IMR-90 (cell line): Measurements from ENCODE around the gene GAL3ST2. TPM values are rescaled to one million over a fixed set of nuclear protein-coding genes. Genes with fewer than 3 reads are reported as not detected.

Source experiments
- ATAC-seq: fragments of 200-7000 bp; cut with Tn5 transposase; 2 replicates; pipeline ENCODE4 v1.9.1; 2020; ENCODE audit warnings: low read depth, mild to moderate bottlenecking, moderate library complexity
- BruUV-seq: library from RNA; stranded (reverse); fragments of 400-500 nt; replicated peaks from 2 replicates; lab custom pipeline; 2021; lab: Mats Ljungman, UMichigan
- CTCF ChIA-PET: fragments of 300-600 bp; formaldehyde crosslinking; extraction: SDS; loops from one replicate; lab custom pipeline; 2021; ENCODE audit warnings: antibody characterized with exemption; lab: Yijun Ruan, JAX
- POLR2A ChIA-PET: fragments of 300-600 bp; sonication (Branson Sonifier 250); formaldehyde crosslinking; loops from one replicate; lab custom pipeline; 2022; ENCODE audit warnings: antibody characterized with exemption; ENCODE audit not compliant: unreplicated experiment; lab: Charles Lee
- DNase-seq: peaks from one replicate; pipeline ENCODE4 v3.0.0; 2013
- H2AFZ ChIP-seq: replicated peaks from 2 replicates; pipeline ENCODE3; 2013; ENCODE audit warnings: low read length, mild to moderate bottlenecking; ENCODE audit not compliant: poor library complexity
- H2AK5ac ChIP-seq: 2 replicates; pipeline ENCODE4 v1.6.1; 2013; ENCODE audit warnings: low read depth, low read length, inconsistent platforms
- H2AK9ac ChIP-seq: replicated peaks from 2 replicates; pipeline ENCODE3; 2013; ENCODE audit warnings: mild to moderate bottlenecking, low read depth, low read length, moderate library complexity; ENCODE audit not compliant: poor library complexity
- H2BK120ac ChIP-seq: 2 replicates; pipeline ENCODE4 v1.6.1; 2013; ENCODE audit warnings: low read depth, low read length, inconsistent platforms
- H2BK15ac ChIP-seq: 3 replicates; pipeline ENCODE4 v1.6.1; 2013; ENCODE audit warnings: low read depth, low read length, inconsistent platforms
- H2BK20ac ChIP-seq: 2 replicates; pipeline ENCODE4 v1.6.1; 2013; ENCODE audit warnings: low read depth, mild to moderate bottlenecking, inconsistent platforms, low read length, moderate library complexity
- H2BK5ac ChIP-seq: 2 replicates; pipeline ENCODE4 v1.6.1; 2013; ENCODE audit warnings: mild to moderate bottlenecking, low read depth, low read length, inconsistent platforms; ENCODE audit not compliant: poor library complexity, severe bottlenecking
- H3K14ac ChIP-seq: replicated peaks from 2 replicates; pipeline ENCODE4 v1.6.1; 2013; ENCODE audit warnings: low read depth, low read length, inconsistent platforms
- H3K18ac ChIP-seq: 2 replicates; pipeline ENCODE4 v1.6.1; 2013; ENCODE audit warnings: low read depth, low read length, control low read depth
- H3K23ac ChIP-seq: 2 replicates; pipeline ENCODE4 v1.6.1; 2013; ENCODE audit warnings: low read depth, low read length, inconsistent platforms
- H3K27ac ChIP-seq: 2 replicates; pipeline ENCODE4 v1.5.1; 2013; ENCODE audit warnings: mild to moderate bottlenecking, control low read depth, low read length; ENCODE audit not compliant: insufficient read depth
- H3K27me3 ChIP-seq: 2 replicates; pipeline ENCODE4 v1.6.1; 2013; ENCODE audit warnings: low read length; ENCODE audit not compliant: control insufficient read depth, insufficient read depth
- H3K36me3 ChIP-seq: 2 replicates; pipeline ENCODE4 v1.6.1; 2013; ENCODE audit warnings: low read length, mixed read lengths; ENCODE audit not compliant: control insufficient read depth, insufficient read depth
- H3K4ac ChIP-seq: 2 replicates; pipeline ENCODE4 v1.6.1; 2013; ENCODE audit warnings: low read depth, low read length, inconsistent platforms
- H3K4me1 ChIP-seq: 2 replicates; pipeline ENCODE4 v1.6.1; 2013; ENCODE audit warnings: low read length, mixed read lengths; ENCODE audit not compliant: control insufficient read depth, insufficient read depth
- H3K4me2 ChIP-seq: 2 replicates; pipeline ENCODE4 v1.6.1; 2013; ENCODE audit warnings: low read depth, mild to moderate bottlenecking, control low read depth, low read length, moderate library complexity
- H3K4me3 ChIP-seq: 2 replicates; pipeline ENCODE4 v1.5.1; 2013; ENCODE audit warnings: low read depth, mild to moderate bottlenecking, control low read depth, low read length, moderate library complexity; ENCODE audit not compliant: insufficient read depth
- H3K56ac ChIP-seq: 2 replicates; pipeline ENCODE4 v1.6.1; 2013; ENCODE audit warnings: low read length, inconsistent platforms; ENCODE audit not compliant: insufficient read depth; ENCODE audit errors: extremely low read depth
- H3K79me1 ChIP-seq, 2 experiments: 2 replicates each; pipeline ENCODE4 v1.6.1; 2013; ENCODE audit warnings: low read length in 2 of 2, inconsistent platforms in 1 of 2, low read depth in 1 of 2
- H3K9ac ChIP-seq: 2 replicates; pipeline ENCODE4 v1.6.1; 2013; ENCODE audit warnings: low read depth, low read length, control low read depth
- H3K9me1 ChIP-seq: 2 replicates; pipeline ENCODE4 v1.6.1; 2013; ENCODE audit warnings: low read length, inconsistent platforms; ENCODE audit not compliant: insufficient read depth
- H3K9me3 ChIP-seq: 2 replicates; pipeline ENCODE4 v1.6.1; 2013; ENCODE audit warnings: low read length; ENCODE audit not compliant: control insufficient read depth, insufficient read depth
- H4K20me1 ChIP-seq: 2 replicates; pipeline ENCODE4 v1.6.1; 2013; ENCODE audit warnings: low read length, inconsistent platforms; ENCODE audit not compliant: insufficient read depth
- H4K5ac ChIP-seq: 2 replicates; pipeline ENCODE4 v1.6.1; 2013; ENCODE audit warnings: mild to moderate bottlenecking, low read depth, low read length, control low read depth
- H4K8ac ChIP-seq, 2 experiments: 2 replicates each; pipeline ENCODE4 v1.6.1; 2013; ENCODE audit warnings: low read depth in 2 of 2, low read length in 2 of 2, control low read depth in 1 of 2, inconsistent platforms in 1 of 2
- H4K91ac ChIP-seq: 2 replicates; pipeline ENCODE4 v1.6.1; 2013; ENCODE audit warnings: low read depth, low read length, inconsistent platforms; ENCODE audit not compliant: insufficient read depth
- BHLHE40 ChIP-seq: fragments of 150-350 bp; IDR thresholded peaks from 2 replicates; pipeline ENCODE4 v1.6.1; 2016; ENCODE audit warnings: mild to moderate bottlenecking, low read depth, low read length
- CEBPB ChIP-seq: IDR thresholded peaks from 2 replicates; pipeline ENCODE4 v1.6.1; 2012; ENCODE audit warnings: low read depth, low read length, improper control_type of control experiment
- FOS ChIP-seq: fragments of 150-350 bp; IDR thresholded peaks from 2 replicates; pipeline ENCODE4 v1.6.1; 2016; ENCODE audit warnings: low read depth, low read length
- MAFK ChIP-seq: IDR thresholded peaks from 2 replicates; pipeline ENCODE4 v1.6.1; 2012; ENCODE audit warnings: low read depth, low read length, improper control_type of control experiment
- MAZ ChIP-seq: IDR thresholded peaks from 2 replicates; pipeline ENCODE4 v1.6.1; 2012; ENCODE audit warnings: low read depth, mild to moderate bottlenecking, low read length, improper control_type of control experiment, moderate library complexity, borderline replicate concordance
- MXI1 ChIP-seq: IDR thresholded peaks from 2 replicates; pipeline ENCODE4 v1.6.1; 2012; ENCODE audit warnings: low read depth, mild to moderate bottlenecking, low read length, moderate library complexity, borderline replicate concordance
- NFE2L2 ChIP-seq: fragments of 150-350 bp; IDR thresholded peaks from 2 replicates; pipeline ENCODE4 v1.6.1; 2016; ENCODE audit warnings: low read depth, mild to moderate bottlenecking, low read length
- POLR2A ChIP-seq: IDR thresholded peaks from 2 replicates; pipeline ENCODE4 v1.6.1; 2012; ENCODE audit warnings: mild to moderate bottlenecking, low read depth, low read length
- RCOR1 ChIP-seq: IDR thresholded peaks from 2 replicates; pipeline ENCODE4 v1.6.1; 2012; ENCODE audit warnings: mild to moderate bottlenecking, low read length, improper control_type of control experiment; ENCODE audit not compliant: insufficient replicate concordance
- WGBS, 2 experiments: methylation state at CpG; one replicate each; pipeline versions ENCODE4 v1.1.5 to v1.1.7; 2013; ENCODE audit warnings: missing lambda C conversion rate in 2 of 2; ENCODE audit not compliant: insufficient read length in 1 of 2; ENCODE audit errors: extremely low coverage in 2 of 2; 5-methylcytosine and 5-hydroxymethylcytosine counted together
- dilution Hi-C: fragments of 300-500 bp; cut with HindIII; formaldehyde crosslinking; loops from one replicate; pipeline ENCODE4 v1.14.3; 2018; ENCODE audit warnings: low sequenced_read_pairs; ENCODE audit not compliant: unreplicated experiment
- in situ Hi-C: fragments of 300-500 bp; cut with MboI; formaldehyde crosslinking; loops from 3 replicates; pipeline ENCODE4 v1.14.3; 2019; ENCODE audit warnings: low sequenced_read_pairs, inconsistent platforms, mixed read lengths
- intact Hi-C: fragments of 100-400 bp; cut with micrococcal nuclease; formaldehyde crosslinking; loops from 2 replicates; pipeline ENCODE4 v1.10.0; 2022
- polyA plus RNA-seq, 3 experiments: library from polyadenylated mRNA; depleted of rRNA; stranded (reverse); fragments of >200 nt; gene quantifications; 2 replicates each; pipeline ENCODE4 v1.2.3, GENCODE V29; 2012; ENCODE audit warnings: low replicate concordance in 1 of 3
- total RNA-seq: library from RNA; depleted of rRNA; stranded (reverse); fragments of >200 nt; gene quantifications from 2 replicates; pipeline ENCODE4 v1.2.3, GENCODE V29; 2012
- TF ChIP-seq, protein P1 (sequence below): conservative IDR thresholded peaks from 2 replicates; pipeline ENCODE4 v1.5.1; 2012; ENCODE audit warnings: mild to moderate bottlenecking, low read depth, low read length, improper control_type of control experiment

The GAL3ST2 gene
- total and polyA plus RNA-seq, 2 of the 4 experiments (the other 2 are of a cell fraction), result 0.07 TPM; not detected in 1

DNA sequence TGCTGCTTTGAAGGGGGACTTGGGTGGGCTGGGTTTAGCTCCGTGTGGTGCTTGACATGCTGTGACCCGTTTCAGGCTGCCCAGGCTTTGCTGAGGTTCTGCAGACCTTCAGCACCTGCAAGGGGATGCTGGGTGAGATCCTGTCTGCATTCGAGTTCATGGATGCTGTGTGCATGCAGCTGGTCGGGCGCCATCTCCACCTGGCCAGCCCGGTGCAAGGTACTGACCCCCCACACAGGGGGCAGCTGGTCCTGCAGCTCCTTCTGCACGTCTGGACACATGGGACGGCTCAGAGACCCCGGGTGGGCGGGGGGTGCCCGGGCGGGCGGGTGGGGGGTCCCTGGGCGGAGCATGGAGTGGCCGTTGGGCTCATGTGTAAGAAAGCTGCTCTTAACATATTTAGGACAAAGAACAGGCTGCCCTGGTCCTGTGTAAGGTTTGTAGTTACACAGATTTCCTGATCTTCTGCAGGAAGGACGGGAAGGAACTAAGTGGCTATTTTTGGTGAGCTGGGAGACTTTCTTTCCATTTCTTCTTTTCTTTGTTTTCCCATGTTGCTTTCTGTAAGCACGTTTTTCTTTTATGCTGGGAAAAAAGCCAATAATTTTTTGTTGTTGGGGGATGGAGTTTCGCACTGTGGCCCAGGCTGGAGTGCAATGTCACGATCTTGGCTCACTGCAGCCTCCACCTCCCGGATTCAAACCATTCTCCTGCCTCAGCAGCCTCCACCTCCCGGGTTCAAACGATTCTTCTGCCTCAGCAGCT, 26.4 kb upstream of the GAL3ST2 start:
- Histone ChIP-seq H3K14ac (no peak overlapping the region), H3K9me3 (0 out of 2 replicates have a peak, but pooled peaks cover 2% of the 10 kb centered on the region), H3K23ac (no peak overlapping the region), H2BK20ac (no peak overlapping the region), H3K4me3 (no peak overlapping the region), H4K20me1 (no peaks in the 10 kb centered on the region; the same call in 1 of the 2 replicates), H3K4me1 (no peaks in the 10 kb centered on the region), H4K8ac (no peak overlapping the region), H4K5ac (no peak overlapping the region), H3K36me3 (peaks cover 43% of the 10 kb centered on the region), H2BK5ac (no peak overlapping the region), H3K18ac (no peak overlapping the region), H4K91ac (no peak overlapping the region), H2AK9ac (no peak overlapping the region), H2BK120ac (no peak overlapping the region), H3K9me1 (no peaks in the 10 kb centered on the region), H3K4ac (no peak overlapping the region), H3K4me2 (no peak overlapping the region), H3K56ac (no peak overlapping the region), H3K27ac (no peak overlapping the region), H2AK5ac (no peak overlapping the region), H2AFZ (no peak overlapping the region), H2BK15ac (no peak overlapping the region), H3K27me3 (no peaks in the 10 kb centered on the region), H3K9ac (no peak overlapping the region), H3K79me1 (no peaks in the 10 kb centered on the region)
- ChIA-PET POLR2A (no interaction called here), CTCF (no interaction called here)
- 93% methylated on average over 3 of the region's 22 CpGs; no CpG with 5 or more reads in 1 of the 2 experiments for WGBS, 2 experiments
- ATAC-seq, result no peak
- dilution Hi-C loops (no loop called here), intact Hi-C loops (no loop called here), in situ Hi-C loops (no loop called here)
- no TSS peak for BruUV-seq
- no peak for DNase-seq
- TF ChIP-seq BHLHE40, result no peak
- no peak for TF ChIP-seq NFE2L2
- TF ChIP-seq, protein P1, sequence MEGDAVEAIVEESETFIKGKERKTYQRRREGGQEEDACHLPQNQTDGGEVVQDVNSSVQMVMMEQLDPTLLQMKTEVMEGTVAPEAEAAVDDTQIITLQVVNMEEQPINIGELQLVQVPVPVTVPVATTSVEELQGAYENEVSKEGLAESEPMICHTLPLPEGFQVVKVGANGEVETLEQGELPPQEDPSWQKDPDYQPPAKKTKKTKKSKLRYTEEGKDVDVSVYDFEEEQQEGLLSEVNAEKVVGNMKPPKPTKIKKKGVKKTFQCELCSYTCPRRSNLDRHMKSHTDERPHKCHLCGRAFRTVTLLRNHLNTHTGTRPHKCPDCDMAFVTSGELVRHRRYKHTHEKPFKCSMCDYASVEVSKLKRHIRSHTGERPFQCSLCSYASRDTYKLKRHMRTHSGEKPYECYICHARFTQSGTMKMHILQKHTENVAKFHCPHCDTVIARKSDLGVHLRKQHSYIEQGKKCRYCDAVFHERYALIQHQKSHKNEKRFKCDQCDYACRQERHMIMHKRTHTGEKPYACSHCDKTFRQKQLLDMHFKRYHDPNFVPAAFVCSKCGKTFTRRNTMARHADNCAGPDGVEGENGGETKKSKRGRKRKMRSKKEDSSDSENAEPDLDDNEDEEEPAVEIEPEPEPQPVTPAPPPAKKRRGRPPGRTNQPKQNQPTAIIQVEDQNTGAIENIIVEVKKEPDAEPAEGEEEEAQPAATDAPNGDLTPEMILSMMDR, result no peak
- TF ChIP-seq MAZ, result no peak
- no peak for TF ChIP-seq RCOR1
- no peak for TF ChIP-seq FOS
- no peak for TF ChIP-seq MXI1
- no peak for TF ChIP-seq MAFK
- TF ChIP-seq POLR2A, result no peak
- TF ChIP-seq CEBPB, result no peak
